ENCODE data around the gene TAS2R43. TPM values are rescaled to one million over a fixed set of nuclear protein-coding genes. Genes with fewer than 3 reads are reported as not detected.
"Not testable (repeated sequence)": the region's sequence is repeated elsewhere in the genome, so short reads cannot be mapped to it uniquely, and the experiment has no call there.

TAS2R43 gene
- total RNA-seq, 2 donors from 2014 or later = 0.36 to 3.6 TPM

- TF ChIP-seq POLR2A (IDR thresholded peaks at IDR 0.05) (no peak), POLR2AphosphoS5 (IDR thresholded peaks at IDR 0.05) (no peak), CTCF (IDR thresholded peaks at IDR 0.05) (no peak)
- H3K27me3 ChIP-seq (replicated peaks; ENCODE audit: insufficient read depth) = no peaks in the 10 kb centered on the region
- DNase-seq (ENCODE audit: low spot score) = no peak
- H3K9me3 ChIP-seq = no peaks in the 10 kb centered on the region
- 93% methylated on average over 2 of the region's 2 CpGs for WGBS
- no peaks in the 10 kb centered on the region for H3K36me3 ChIP-seq
- H3K4me1 ChIP-seq (replicated peaks) = no peaks in the 10 kb centered on the region
- no peak overlapping the region for H3K27ac ChIP-seq
- no peak overlapping the region for H3K4me3 ChIP-seq
- intact Hi-C loops (cut with DNase I) = no loop called here
These were observed 14.2 kb upstream of the TAS2R43 start for GRCh38 chr12:11106288-11106687.

- no peaks in the 10 kb centered on the region for H3K4me1 ChIP-seq (replicated peaks)
- no peak for DNase-seq (ENCODE audit: low spot score)
- H3K27ac ChIP-seq = no peak overlapping the region
- WGBS = 86% methylated on average over 2 of the region's 2 CpGs
- no peak overlapping the region for H3K4me3 ChIP-seq
- TF ChIP-seq CTCF (IDR thresholded peaks at IDR 0.05) (no peak), POLR2A (IDR thresholded peaks at IDR 0.05) (no peak), POLR2AphosphoS5 (IDR thresholded peaks at IDR 0.05) (no peak)
- intact Hi-C loops (cut with DNase I) = no loop called here
- H3K36me3 ChIP-seq = no peaks in the 10 kb centered on the region
- no peaks in the 10 kb centered on the region for H3K27me3 ChIP-seq (replicated peaks; ENCODE audit: insufficient read depth)
- H3K9me3 ChIP-seq = no peaks in the 10 kb centered on the region
These were observed 13.4 kb upstream of the TAS2R43 start for GRCh38 chr12:11105546-11105945.

GRCh38 chr12:11094910-11095309, 2.8 kb upstream of the TAS2R43 start:
- DNase-seq (ENCODE audit: low spot score); H3K27ac ChIP-seq; H3K27me3 ChIP-seq (replicated peaks; ENCODE audit: insufficient read depth); H3K4me1 ChIP-seq (replicated peaks); H3K4me3 ChIP-seq; H3K9me3 ChIP-seq; H3K36me3 ChIP-seq; intact Hi-C loops (cut with DNase I): not testable (repeated sequence)
- WGBS = no CpG with 5 or more reads among the region's 2 CpGs

- 83% methylated on average over 5 of the region's 5 CpGs for WGBS
- no peaks in the 10 kb centered on the region for H3K9me3 ChIP-seq
- TF ChIP-seq POLR2AphosphoS5 (IDR thresholded peaks at IDR 0.05) (no peak), CTCF (IDR thresholded peaks at IDR 0.05) (no peak), POLR2A (IDR thresholded peaks at IDR 0.05) (no peak)
- H3K4me1 ChIP-seq (replicated peaks) = no peaks in the 10 kb centered on the region
- no peaks in the 10 kb centered on the region for H3K36me3 ChIP-seq
- no peak for DNase-seq (ENCODE audit: low spot score)
- intact Hi-C loops (cut with DNase I) = no loop called here
- H3K4me3 ChIP-seq = no peak overlapping the region
- H3K27me3 ChIP-seq (replicated peaks; ENCODE audit: insufficient read depth) = no peaks in the 10 kb centered on the region
- H3K27ac ChIP-seq = no peak overlapping the region
These were observed 2.9 kb downstream of the TAS2R43 start for GRCh38 chr12:11089246-11089645.

- Histone ChIP-seq H3K27me3 (replicated peaks; ENCODE audit: insufficient read depth) (no peaks in the 10 kb centered on the region), H3K4me1 (replicated peaks) (no peaks in the 10 kb centered on the region), H3K9me3 (no peaks in the 10 kb centered on the region), H3K4me3 (no peak overlapping the region), H3K36me3 (no peaks in the 10 kb centered on the region), H3K27ac (no peak overlapping the region)
- intact Hi-C loops (cut with DNase I) = no loop called here
- 93% methylated on average over 3 of the region's 3 CpGs for WGBS
- TF ChIP-seq CTCF (IDR thresholded peaks at IDR 0.05) = no peak
- TF ChIP-seq POLR2A (IDR thresholded peaks at IDR 0.05) = no peak
- no peak for TF ChIP-seq POLR2AphosphoS5 (IDR thresholded peaks at IDR 0.05)
- no peak for DNase-seq (ENCODE audit: low spot score)
These were observed 6.7 kb downstream of the TAS2R43 start for GRCh38 chr12:11085419-11085818.

Measured in prostate gland (tissue), 2 donors.